ENCODE data around the gene CEACAM20. TPM values are rescaled to one million over a fixed set of nuclear protein-coding genes. Genes with fewer than 3 reads are reported as not detected.
"Not testable (repeated sequence)": the region's sequence is repeated elsewhere in the genome, so short reads cannot be mapped to it uniquely, and the experiment has no call there.

Gene CEACAM20
- total RNA-seq, 1 donor from 2014 or later = 0.35 TPM

DNA sequence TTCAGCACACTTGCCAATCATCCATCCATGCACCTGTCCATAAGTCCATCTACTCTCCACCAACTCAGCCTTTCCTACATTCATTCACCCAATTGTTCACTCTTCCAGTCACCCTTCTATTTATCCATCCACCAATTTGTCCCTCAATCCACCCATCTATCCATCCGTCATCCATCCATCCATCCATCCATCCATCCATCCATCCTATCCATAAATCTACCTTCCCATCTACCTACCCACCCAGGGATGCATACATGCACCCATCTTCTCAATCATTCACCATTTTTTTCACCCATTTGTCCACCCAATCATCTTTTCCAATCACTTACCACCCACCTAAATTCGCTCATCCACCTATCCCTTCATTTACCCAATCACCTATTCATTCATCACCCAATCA lies 14.6 kb upstream of the CEACAM20 start:
- Histone ChIP-seq H3K36me3 (no peaks in the 10 kb centered on the region), H3K27me3 (peaks cover 4% of the 10 kb centered on the region), H3K27ac (no peak overlapping the region), H3K4me1 (no peaks in the 10 kb centered on the region), H3K9me3 (no peaks in the 10 kb centered on the region), H3K4me3 (no peak overlapping the region)
- no peak for ATAC-seq
- TF ChIP-seq, protein P1, sequence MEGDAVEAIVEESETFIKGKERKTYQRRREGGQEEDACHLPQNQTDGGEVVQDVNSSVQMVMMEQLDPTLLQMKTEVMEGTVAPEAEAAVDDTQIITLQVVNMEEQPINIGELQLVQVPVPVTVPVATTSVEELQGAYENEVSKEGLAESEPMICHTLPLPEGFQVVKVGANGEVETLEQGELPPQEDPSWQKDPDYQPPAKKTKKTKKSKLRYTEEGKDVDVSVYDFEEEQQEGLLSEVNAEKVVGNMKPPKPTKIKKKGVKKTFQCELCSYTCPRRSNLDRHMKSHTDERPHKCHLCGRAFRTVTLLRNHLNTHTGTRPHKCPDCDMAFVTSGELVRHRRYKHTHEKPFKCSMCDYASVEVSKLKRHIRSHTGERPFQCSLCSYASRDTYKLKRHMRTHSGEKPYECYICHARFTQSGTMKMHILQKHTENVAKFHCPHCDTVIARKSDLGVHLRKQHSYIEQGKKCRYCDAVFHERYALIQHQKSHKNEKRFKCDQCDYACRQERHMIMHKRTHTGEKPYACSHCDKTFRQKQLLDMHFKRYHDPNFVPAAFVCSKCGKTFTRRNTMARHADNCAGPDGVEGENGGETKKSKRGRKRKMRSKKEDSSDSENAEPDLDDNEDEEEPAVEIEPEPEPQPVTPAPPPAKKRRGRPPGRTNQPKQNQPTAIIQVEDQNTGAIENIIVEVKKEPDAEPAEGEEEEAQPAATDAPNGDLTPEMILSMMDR (IDR thresholded peaks at IDR 0.05) = no peak
- no peak for DNase-seq
- intact Hi-C loops (cut with DNase I) = no loop called here

DNA sequence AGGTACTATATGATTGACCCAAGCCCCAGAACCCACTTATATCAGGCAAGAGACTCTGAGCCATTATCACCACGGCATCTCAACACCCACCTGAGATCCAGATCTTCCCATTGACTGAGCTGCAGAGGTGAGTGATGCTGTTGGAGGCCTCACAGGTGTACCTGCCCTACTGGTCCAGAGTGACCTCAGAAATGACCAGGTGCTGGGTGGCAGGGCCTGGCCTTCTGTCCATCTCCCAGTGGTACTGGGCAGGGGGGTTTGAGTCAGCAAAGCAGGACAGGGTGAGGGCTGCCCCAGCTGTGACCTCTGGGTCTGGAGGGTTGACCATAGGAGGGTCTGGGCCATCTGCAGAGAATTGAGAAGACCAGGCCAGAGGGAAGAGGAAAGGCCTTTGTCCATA lies 13.2 kb upstream of the CEACAM20 start:
- no peaks in the 10 kb centered on the region for H3K27me3 ChIP-seq
- H3K36me3 ChIP-seq = no peaks in the 10 kb centered on the region
- H3K9me3 ChIP-seq = no peaks in the 10 kb centered on the region
- no peak overlapping the region for H3K4me3 ChIP-seq
- DNase-seq (no peak), ATAC-seq (no peak)
- TF ChIP-seq, protein P1 (IDR thresholded peaks at IDR 0.05) = no peak
- H3K27ac ChIP-seq = no peak overlapping the region
- intact Hi-C loops (cut with DNase I) = no loop called here
- H3K4me1 ChIP-seq = no peaks in the 10 kb centered on the region

DNA sequence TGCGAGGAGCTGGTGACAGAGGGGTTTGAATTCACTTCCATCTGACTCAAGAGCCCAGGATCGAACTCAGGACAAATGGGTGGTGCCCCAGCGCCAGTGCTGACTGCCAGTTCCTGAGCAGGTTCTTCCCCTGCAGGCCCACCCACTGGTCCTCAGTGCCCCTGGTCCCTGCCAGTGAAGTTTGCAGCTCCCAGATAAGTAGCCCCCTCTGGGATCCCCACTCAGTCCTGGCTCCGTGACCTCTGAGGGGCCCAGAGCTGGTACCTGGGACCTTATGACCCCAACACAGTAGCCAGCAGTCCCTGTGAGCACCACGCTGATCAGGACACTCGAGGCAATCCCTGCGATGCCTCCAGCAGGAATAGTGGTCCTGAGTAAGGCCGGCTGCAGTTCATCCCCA lies 11.3 kb upstream of the CEACAM20 start:
- no peaks in the 10 kb centered on the region for H3K27me3 ChIP-seq

DNA sequence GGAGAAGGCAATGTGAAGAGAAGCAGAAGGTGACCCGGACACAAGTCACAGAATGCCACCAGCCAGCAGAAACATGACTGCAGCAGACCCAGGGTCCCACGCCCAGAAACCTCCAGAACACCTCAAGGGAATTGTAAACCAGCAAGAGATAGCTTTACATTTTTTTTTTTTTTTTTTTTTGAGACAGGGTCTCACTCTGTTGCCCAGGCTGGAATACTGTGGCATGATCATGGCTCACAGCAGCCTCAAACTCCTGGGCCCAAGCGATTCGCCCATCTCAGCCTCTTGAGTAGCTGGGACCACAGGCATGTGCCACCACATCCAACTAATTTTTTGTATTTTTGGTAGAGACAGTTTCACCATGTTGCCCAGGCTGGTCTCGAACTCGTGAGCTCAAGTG lies 10.5 kb upstream of the CEACAM20 start:
- Histone ChIP-seq H3K27me3 (no peaks in the 10 kb centered on the region), H3K9me3 (no peaks in the 10 kb centered on the region), H3K27ac (no peak overlapping the region), H3K4me1 (no peaks in the 10 kb centered on the region), H3K4me3 (no peak overlapping the region), H3K36me3 (no peaks in the 10 kb centered on the region)
- ATAC-seq (no peak), DNase-seq (no peak)
- TF ChIP-seq, protein P1 (IDR thresholded peaks at IDR 0.05) = no peak
- intact Hi-C loops (cut with DNase I) = no loop called here

More for the DNA sequence above, 11.3 kb upstream of the CEACAM20 start:
- Histone ChIP-seq H3K9me3 (no peaks in the 10 kb centered on the region), H3K36me3 (no peaks in the 10 kb centered on the region), H3K27ac (no peak overlapping the region), H3K4me3 (no peak overlapping the region), H3K4me1 (no peaks in the 10 kb centered on the region)
- DNase-seq = no peak
- TF ChIP-seq, protein P1 (IDR thresholded peaks at IDR 0.05) = no peak
- no peak for ATAC-seq
- intact Hi-C loops (cut with DNase I) = no loop called here

DNA sequence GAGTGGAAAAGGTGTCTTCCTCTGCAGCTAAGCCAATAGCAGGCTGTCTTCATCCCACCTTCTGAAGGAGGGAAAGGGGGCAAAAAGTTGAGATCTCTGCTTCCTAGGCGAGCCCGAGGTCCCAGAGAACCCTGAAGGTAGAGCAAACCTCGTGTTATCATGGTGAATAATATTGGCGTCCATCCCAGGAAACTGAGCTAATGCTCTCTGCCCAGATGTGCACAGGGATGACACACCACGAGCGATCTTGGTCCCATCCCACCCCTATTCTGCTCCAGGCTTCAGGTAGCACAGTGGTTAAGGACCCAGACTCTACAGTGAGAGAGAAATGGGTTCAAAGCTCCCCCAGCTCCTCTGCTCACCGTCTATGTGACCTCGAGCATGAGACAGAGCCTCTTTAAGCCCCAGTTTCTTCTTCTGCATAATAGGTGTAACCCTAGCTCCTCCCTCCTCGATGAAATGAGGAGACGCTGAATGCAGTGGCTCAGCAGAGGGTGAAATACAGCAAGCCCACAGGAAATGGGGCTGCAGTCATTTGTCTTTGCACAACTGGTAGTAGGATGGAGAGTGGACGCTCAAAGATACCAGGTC lies 9.9 kb upstream of the CEACAM20 start:
- no peak for DNase-seq
- H3K36me3 ChIP-seq = no peaks in the 10 kb centered on the region
- ATAC-seq = no peak
- no peak overlapping the region for H3K4me3 ChIP-seq
- TF ChIP-seq, protein P1 (IDR thresholded peaks at IDR 0.05) = no peak
- H3K27ac ChIP-seq = no peak overlapping the region
- H3K9me3 ChIP-seq = no peaks in the 10 kb centered on the region
- H3K4me1 ChIP-seq = no peaks in the 10 kb centered on the region
- H3K27me3 ChIP-seq = no peaks in the 10 kb centered on the region
- intact Hi-C loops (cut with DNase I) = no loop called here

DNA sequence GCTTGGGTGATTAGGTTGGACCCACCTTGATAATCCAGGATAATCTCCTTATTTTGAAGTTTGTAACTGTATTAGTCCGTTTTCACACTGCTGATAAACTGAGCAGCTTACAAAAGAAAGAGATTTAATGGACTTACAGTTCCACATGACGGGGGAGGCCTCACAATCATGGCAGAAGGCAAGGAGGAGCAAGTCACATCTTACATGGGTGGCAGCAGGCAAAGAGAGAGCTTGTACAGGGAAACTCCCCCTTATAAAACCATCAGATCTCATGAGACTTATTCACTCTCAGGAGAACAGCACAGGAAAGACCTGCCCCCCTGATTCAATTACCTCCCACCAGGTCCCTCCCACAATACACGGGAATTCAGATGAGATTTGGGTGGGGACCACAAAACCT lies 5.9 kb upstream of the CEACAM20 start:
- intact Hi-C loops (cut with DNase I); H3K9me3 ChIP-seq; H3K27me3 ChIP-seq; H3K36me3 ChIP-seq; H3K4me1 ChIP-seq; H3K27ac ChIP-seq; H3K4me3 ChIP-seq; ATAC-seq; DNase-seq: not testable (repeated sequence)

All from upper lobe of right lung (tissue), 1 donor.